GM21825 (cell line): ENCODE measurements around the gene CDK11A.
"Not testable (repeated sequence)": the region's sequence is repeated elsewhere in the genome, so short reads cannot be mapped to it uniquely, and the experiment has no call there.

Source experiments
- ATAC-seq: cut with Tn5 transposase; IDR thresholded peaks from one replicate; pipeline ENCODE4 v1.9.1; 2021; ENCODE audit warnings: mild to moderate bottlenecking, moderate library complexity; ENCODE audit not compliant: unreplicated experiment

CDK11A gene

DNA sequence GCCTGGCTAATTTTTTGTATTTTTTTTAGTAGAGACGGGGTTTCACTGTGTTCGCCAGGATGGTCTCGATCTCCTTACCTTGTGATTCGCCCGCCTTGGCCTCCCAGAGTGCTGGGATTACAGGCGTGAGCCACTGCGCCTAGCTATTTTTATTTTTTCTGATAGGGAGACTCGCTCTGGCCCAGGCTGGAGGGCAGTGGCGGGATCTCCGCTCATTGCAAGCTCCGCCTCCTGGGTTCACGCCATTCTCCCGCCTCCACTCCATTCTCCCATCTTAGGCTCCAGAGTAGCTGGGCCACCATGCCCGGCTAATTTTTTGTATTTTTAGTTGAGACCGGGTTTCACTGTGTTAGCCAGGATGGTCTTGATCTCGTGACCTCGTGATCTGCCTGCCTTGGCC, 1.9 kb upstream of the CDK11A start:
- ATAC-seq, result not testable (repeated sequence)

- no peak for ATAC-seq
These were observed 3.0 kb downstream of the CDK11A start for GRCh38 chr1:1721201-1721600.

- ATAC-seq, result not testable (repeated sequence)
These were observed 8.9 kb downstream of the CDK11A start for GRCh38 chr1:1715109-1715883.

DNA sequence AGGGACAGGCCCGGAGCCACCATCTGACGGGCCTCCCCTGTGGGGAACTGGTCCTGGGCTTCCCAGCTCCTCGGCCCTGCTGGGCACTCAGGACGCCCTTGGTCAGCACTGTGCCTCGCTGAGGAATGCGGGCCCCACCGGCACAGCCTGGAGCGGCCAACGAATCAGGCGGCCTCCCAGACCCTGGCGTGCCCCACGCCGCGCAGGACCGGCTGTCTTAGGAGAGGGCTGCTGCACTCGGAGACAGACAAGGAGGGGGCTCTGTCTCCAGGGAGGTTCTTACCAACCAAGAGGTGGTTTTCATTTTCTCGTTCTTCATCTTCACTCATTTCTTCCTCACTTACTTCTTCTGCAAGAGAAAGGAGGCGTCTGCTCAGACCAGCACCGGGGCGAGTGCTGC, 16.3 kb downstream of the CDK11A start:
- not testable (repeated sequence) for ATAC-seq

GRCh38 chr1:1707241-1707640, 16.9 kb downstream of the CDK11A start:
- not testable (repeated sequence) for ATAC-seq

- ATAC-seq, result not testable (repeated sequence)
These were observed 18.5 kb downstream of the CDK11A start for GRCh38 chr1:1705623-1706022.

DNA sequence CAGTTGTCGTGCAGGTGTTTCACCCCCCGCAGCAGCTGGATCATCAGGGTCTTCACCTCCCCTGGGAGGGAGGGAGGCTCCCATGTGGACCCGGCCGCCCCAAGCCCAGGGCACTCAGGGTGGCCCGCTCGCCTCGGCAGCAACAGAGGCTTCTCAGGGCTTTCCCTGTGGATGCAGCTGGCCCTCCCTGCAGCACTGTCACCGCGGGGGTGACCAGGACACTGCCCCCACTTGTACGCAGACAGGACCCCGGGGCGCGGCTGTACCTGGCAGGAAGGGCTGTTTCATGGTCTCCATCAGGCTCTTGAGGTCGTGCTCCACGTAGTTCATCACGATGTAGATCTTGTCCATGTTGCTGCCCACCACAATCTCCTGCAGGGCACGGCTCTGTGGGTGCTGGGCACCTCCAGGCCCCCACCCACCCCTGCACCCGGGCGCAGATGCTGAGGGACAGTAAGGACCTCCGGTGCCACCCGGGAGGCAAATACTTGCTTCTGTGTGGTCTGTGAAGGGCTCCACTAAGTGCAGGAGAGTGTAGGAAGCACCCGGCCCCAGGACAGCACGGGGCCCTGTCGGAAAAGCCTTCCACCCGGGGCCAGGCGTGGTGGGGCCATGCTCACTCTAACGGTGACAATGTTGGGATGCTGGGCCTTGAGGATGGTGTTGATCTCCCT, 19.7 kb downstream of the CDK11A start:
- not testable (repeated sequence) for ATAC-seq

DNA sequence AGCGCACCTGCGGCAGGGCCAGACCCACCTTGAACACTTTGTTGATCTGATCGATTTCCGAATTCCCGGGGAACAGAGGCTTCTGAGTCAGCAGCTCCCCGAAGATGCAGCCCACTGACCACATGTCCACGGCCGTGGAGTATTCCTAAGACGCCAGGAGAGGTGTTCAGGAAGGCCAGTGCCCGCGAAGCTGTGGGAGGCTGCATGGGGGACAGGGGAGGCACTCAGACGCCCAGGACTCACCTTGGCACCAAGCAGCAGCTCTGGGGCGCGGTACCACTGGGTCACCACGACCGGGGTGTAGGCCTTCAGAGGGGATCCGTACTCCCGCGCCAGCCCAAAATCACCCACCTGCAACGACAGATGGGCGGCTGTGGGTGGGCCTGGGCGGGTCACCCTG, 20.4 kb downstream of the CDK11A start:
- no peak for ATAC-seq

DNA sequence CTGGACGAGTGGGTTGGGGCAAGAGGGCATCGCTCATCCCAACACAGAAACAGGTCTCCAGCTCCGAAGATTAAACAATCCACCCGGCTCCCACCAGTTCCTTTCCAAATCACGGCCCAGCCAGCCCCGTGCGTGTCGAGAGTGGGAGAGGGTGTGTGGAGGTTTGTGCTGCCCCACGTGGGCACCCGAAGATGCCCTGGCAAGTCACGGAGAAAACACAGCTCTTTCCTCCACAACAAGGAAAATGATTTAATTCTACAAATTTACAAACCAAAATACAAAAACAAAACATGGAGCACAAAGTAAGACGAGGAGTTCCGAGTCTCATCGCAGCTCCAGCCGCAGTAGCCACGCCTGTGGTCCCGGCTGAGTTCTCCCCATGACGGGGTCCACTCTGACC, 21.7 kb downstream of the CDK11A start:
- not testable (repeated sequence) for ATAC-seq

- not testable (repeated sequence) for ATAC-seq
These were observed 23.6 kb downstream of the CDK11A start for GRCh38 chr1:1700557-1700956.

DNA sequence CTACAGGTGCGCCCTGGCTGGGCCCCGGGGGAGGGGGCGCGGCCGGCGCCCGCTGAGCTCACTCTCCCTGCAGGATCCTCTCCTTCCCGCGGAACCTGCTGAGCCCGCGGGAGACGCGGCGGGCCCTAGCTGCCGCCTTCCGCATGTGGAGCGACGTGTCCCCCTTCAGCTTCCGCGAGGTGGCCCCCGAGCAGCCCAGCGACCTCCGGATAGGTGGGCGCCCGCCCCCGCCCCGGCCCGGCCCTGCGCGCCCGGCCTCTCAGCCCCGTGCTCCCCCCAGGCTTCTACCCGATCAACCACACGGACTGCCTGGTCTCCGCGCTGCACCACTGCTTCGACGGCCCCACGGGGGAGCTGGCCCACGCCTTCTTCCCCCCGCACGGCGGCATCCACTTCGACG, 24.1 kb downstream of the CDK11A start:
- not testable (repeated sequence) for ATAC-seq

GRCh38 chr1:1699061-1699460, 25.1 kb downstream of the CDK11A start:
- ATAC-seq, result not testable (repeated sequence)

GRCh38 chr1:1697358-1698183, 26.6 kb downstream of the CDK11A start:
- not testable (repeated sequence) for ATAC-seq

- ATAC-seq, result not testable (repeated sequence)
These were observed 27.5 kb downstream of the CDK11A start for GRCh38 chr1:1696431-1697357.

DNA sequence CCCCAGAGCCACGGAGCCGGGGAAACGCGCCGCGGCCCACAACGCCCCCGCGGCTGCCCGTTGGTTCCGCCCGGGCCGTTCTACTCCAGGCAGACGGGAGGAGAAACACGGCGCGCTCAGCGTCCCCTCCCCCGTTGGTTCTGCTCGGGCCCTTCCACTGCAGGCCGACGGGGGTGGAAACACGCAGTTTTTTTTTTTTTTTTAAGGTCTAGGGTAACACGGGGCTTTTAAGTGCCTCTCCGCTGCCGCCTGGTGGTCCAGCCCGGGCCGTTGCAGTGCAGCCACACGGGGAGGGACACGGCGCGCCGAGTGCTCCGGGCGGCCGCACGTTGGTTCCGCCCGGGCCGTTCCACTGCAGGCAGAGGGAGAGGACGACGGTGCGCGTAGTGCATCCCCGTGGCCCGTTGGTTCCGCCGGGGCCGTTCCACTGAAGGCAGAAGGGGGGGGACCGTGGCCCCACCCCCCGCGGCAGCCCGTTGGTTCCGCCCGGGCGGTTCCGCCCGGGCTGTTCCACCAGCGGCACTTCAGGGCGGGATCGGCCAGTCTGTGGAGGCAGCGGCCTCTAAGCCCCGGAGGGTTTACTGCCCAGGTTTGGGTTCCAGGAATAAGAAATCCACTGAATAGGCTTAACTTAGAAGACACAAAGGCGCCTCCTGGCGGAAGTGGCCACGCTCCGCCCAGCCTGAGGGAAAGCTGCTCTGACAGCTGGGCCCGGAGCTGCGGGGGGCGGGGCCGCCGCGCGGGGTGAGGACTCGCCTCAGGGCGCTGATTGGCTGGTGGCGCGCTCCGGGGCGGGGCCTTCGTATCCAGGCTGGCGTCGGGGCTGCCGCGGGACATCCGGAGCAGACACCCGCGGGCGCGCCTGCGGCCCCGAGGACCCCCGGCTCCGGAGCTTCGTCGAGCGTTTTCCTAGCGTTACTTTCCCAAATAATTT, 31.2 kb downstream of the CDK11A start, which contains the start of gene SLC35E2B:
Gene SLC35E2B (minus strand): TSS at position 82 of the 934 bp plus-strand sequence. CDS start 16,096 bp downstream, outside the sequence.
- ATAC-seq, result peak; percentile 74

GRCh38 chr1:1692324-1692713, 31.8 kb downstream of the CDK11A start:
- peak; percentile 41 for ATAC-seq

- ATAC-seq, result not testable (repeated sequence)
These were observed 32.7 kb downstream of the CDK11A start for GRCh38 chr1:1691443-1691842.

DNA sequence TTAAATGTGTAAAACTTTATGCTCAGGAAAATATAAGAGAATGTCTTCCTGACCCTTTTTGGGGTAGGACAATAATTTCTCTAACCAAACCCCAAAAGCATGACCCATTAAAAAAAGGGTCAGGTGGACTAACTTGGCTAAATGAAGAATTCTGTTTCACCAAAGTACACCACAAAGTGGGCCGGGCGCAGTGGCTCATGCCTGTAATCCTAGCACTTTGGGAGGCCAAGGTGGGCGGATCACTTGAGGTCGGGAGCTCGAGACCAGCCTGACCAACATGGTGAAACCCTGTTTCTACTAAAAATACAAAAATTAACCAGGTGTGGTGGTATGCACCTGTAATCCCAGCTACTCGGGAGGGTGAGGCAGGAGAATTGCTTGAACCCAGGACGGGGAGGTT, 34.6 kb downstream of the CDK11A start:
- not testable (repeated sequence) for ATAC-seq

GRCh38 chr1:1687846-1688245, 36.3 kb downstream of the CDK11A start:
- no peak for ATAC-seq
